Liver (tissue), 9 donors: ENCODE data around the gene C17orf58. TPM values are rescaled to one million over a fixed set of nuclear protein-coding genes. Genes with fewer than 3 reads are reported as not detected.

Experiments
- DNase-seq: peaks from one replicate; pipeline ENCODE4 v3.0.0-alpha.2; 2017; ENCODE audit warnings: low spot score
- H3K27ac ChIP-seq, 2 donors: one replicate each; pipeline ENCODE4 v1.7.0; 2013; ENCODE audit warnings: inconsistent platforms in 2 of 2, low read length in 2 of 2, control low read depth in 1 of 2, low read depth in 1 of 2, mild to moderate bottlenecking in 1 of 2
- H3K27me3 ChIP-seq, 4 donors: one replicate each; pipeline versions ENCODE4 v1.6.1 to v1.7.0; 2013; ENCODE audit warnings: low read length in 3 of 4, inconsistent platforms in 1 of 4, mild to moderate bottlenecking in 1 of 4, moderate library complexity in 1 of 4; ENCODE audit not compliant: control insufficient read depth in 4 of 4, insufficient read depth in 4 of 4
- H3K36me3 ChIP-seq, 4 donors: one replicate each; pipeline versions ENCODE4 v1.6.1 to v1.7.0; 2013; ENCODE audit warnings: low read length in 3 of 4, mild to moderate bottlenecking in 3 of 4, low read depth in 1 of 4, moderate library complexity in 1 of 4; ENCODE audit not compliant: control insufficient read depth in 4 of 4, insufficient read depth in 3 of 4
- H3K4me1 ChIP-seq, 4 donors: one replicate each; pipeline versions ENCODE4 v1.6.1 to v1.7.0; 2013; ENCODE audit warnings: low read length in 3 of 4, mild to moderate bottlenecking in 3 of 4, moderate library complexity in 1 of 4; ENCODE audit not compliant: control insufficient read depth in 4 of 4, insufficient read depth in 4 of 4
- H3K4me3 ChIP-seq, 3 donors: one replicate each; pipeline versions ENCODE4 v1.6.1 to v1.7.0; 2013; ENCODE audit warnings: low read length in 3 of 3, control low read depth in 1 of 3, low read depth in 1 of 3, mild to moderate bottlenecking in 1 of 3
- H3K9ac ChIP-seq, 2 donors: one replicate each; pipeline ENCODE4 v1.7.0; 2013; ENCODE audit warnings: low read length in 2 of 2, mild to moderate bottlenecking in 2 of 2, moderate library complexity in 2 of 2, control low read depth in 1 of 2, low read depth in 1 of 2
- H3K9me3 ChIP-seq, 4 donors: one replicate each; pipeline versions ENCODE4 v1.6.1 to v1.7.0; 2013; ENCODE audit warnings: low read length in 3 of 4; ENCODE audit not compliant: control insufficient read depth in 4 of 4
- ATF3 ChIP-seq: IDR thresholded peaks from 2 replicates; pipeline ENCODE4 v1.6.1; 2016; ENCODE audit warnings: antibody characterized with exemption
- FOXA1 ChIP-seq: IDR thresholded peaks from 2 replicates; pipeline ENCODE4 v1.6.1; 2016; ENCODE audit warnings: antibody characterized with exemption
- FOXA2 ChIP-seq: IDR thresholded peaks from 2 replicates; pipeline ENCODE4 v1.6.1; 2016; ENCODE audit warnings: antibody characterized with exemption
- GABPA ChIP-seq, 2 donors: IDR thresholded peaks in 1 of 2; conservative IDR thresholded peaks in 1 of 2; 2 replicates each; pipeline ENCODE4 v1.6.1; 2016; ENCODE audit warnings: antibody characterized with exemption in 2 of 2, mild to moderate bottlenecking in 1 of 2, moderate library complexity in 1 of 2
- HNF4A ChIP-seq, 2 donors: conservative IDR thresholded peaks; 2 replicates each; pipeline ENCODE4 v1.6.1; 2016; ENCODE audit warnings: antibody characterized with exemption in 2 of 2, mild to moderate bottlenecking in 2 of 2
- HNF4G ChIP-seq: IDR thresholded peaks from 2 replicates; pipeline ENCODE4 v1.6.1; 2016; ENCODE audit warnings: antibody characterized with exemption
- JUND ChIP-seq, 2 donors: IDR thresholded peaks; 2 replicates each; pipeline ENCODE4 v1.6.1; 2016; ENCODE audit warnings: antibody characterized with exemption in 2 of 2
- MAX ChIP-seq: IDR thresholded peaks from 2 replicates; pipeline ENCODE4 v1.6.1; 2016; ENCODE audit warnings: antibody characterized with exemption
- NR2F2 ChIP-seq: IDR thresholded peaks from 2 replicates; pipeline ENCODE4 v1.6.1; 2016; ENCODE audit warnings: antibody characterized with exemption
- RAD21 ChIP-seq, 2 donors: IDR thresholded peaks; 2 replicates each; pipeline ENCODE4 v1.6.1; 2016; ENCODE audit warnings: antibody characterized with exemption in 2 of 2, mild to moderate bottlenecking in 2 of 2
- SP1 ChIP-seq: IDR thresholded peaks from 2 replicates; pipeline ENCODE4 v1.6.1; 2018; ENCODE audit warnings: antibody characterized with exemption, mild to moderate bottlenecking
- TAF1 ChIP-seq: conservative IDR thresholded peaks from 2 replicates; pipeline ENCODE4 v1.6.1; 2016; ENCODE audit warnings: antibody characterized with exemption, mild to moderate bottlenecking
- YY1 ChIP-seq: IDR thresholded peaks from 2 replicates; pipeline ENCODE4 v1.6.1; 2016; ENCODE audit warnings: antibody characterized with exemption, mild to moderate bottlenecking
- WGBS: extraction: QIAGEN DNeasy Blood & Tissue Kit; methylation state at CpG from one replicate; pipeline ENCODE4 v1.1.7; 2013; 5-methylcytosine and 5-hydroxymethylcytosine counted together
- polyA plus RNA-seq, 2 donors: library from polyadenylated mRNA; stranded (reverse) in 1 of 2; unstranded in 1 of 2; fragments of 200-250 nt in 1 of 2; fragments of >200 nt in 1 of 2; fragmentation: Nextera tagmentation in 1 of 2; extraction: Ambion mirVana in 1 of 2; gene quantifications; one replicate each; pipeline versions ENCODE4 v1.2.1 to v1.2.3, GENCODE V29; 2013 to 2015
- total RNA-seq, 2 donors: library from RNA; depleted of rRNA; stranded (reverse); fragments of >200 nt; gene quantifications; one replicate each; pipeline ENCODE4 v1.2.3, GENCODE V29; 2014
- TF ChIP-seq, protein P1 (sequence below): IDR thresholded peaks from 2 replicates; pipeline ENCODE4 v1.6.1; 2016; ENCODE audit warnings: antibody characterized with exemption
- TF ChIP-seq, protein P2 (sequence below): IDR thresholded peaks from 2 replicates; pipeline ENCODE4 v1.6.1; 2016; ENCODE audit warnings: antibody characterized with exemption, mild to moderate bottlenecking
- TF ChIP-seq, protein P3 (sequence below): fragments of 150-350 bp; IDR thresholded peaks from 2 replicates; pipeline ENCODE4 v1.5.1; 2017; ENCODE audit warnings: improper control_type of control experiment, low read depth, low read length; ENCODE audit not compliant: missing input control
- donor health status: healthy.
- donor health status: healthy.
- donor health status: healthy.
- donor health status: healthy.
- donor health status: healthy.

Gene C17orf58
- total and polyA plus RNA-seq, 4 donors: 6.4 to 13.4 (median 9.8) TPM

DNA sequence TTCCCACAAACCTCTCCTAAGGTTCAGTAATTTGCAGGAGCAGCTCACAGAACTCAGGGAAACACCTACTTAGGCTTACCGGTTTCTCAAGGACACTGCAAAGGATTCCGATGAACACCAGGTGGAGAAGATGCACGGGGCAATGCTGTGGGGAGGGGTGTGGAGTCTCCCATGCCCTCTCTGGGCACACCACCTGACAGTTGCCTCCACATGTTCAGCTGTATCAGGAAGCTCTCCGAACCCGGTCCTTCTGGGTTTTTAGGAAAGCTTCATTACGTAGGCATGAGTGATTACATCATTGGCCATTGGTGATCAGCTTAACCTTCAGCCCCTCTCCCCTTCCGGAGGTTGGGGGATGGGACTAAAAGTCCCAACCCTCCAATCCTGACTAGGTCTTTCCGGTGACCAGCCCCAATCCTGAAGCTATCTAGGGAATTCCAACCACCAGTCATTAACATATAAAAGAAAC, 21.6 kb downstream of the C17orf58 start:
- TF ChIP-seq, protein P1, sequence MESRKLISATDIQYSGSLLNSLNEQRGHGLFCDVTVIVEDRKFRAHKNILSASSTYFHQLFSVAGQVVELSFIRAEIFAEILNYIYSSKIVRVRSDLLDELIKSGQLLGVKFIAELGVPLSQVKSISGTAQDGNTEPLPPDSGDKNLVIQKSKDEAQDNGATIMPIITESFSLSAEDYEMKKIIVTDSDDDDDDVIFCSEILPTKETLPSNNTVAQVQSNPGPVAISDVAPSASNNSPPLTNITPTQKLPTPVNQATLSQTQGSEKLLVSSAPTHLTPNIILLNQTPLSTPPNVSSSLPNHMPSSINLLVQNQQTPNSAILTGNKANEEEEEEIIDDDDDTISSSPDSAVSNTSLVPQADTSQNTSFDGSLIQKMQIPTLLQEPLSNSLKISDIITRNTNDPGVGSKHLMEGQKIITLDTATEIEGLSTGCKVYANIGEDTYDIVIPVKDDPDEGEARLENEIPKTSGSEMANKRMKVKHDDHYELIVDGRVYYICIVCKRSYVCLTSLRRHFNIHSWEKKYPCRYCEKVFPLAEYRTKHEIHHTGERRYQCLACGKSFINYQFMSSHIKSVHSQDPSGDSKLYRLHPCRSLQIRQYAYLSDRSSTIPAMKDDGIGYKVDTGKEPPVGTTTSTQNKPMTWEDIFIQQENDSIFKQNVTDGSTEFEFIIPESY: no peak
- TF ChIP-seq HNF4G: no peak
- no peak for TF ChIP-seq SP1
- no peak for TF ChIP-seq FOXA2
- TF ChIP-seq, protein P2, sequence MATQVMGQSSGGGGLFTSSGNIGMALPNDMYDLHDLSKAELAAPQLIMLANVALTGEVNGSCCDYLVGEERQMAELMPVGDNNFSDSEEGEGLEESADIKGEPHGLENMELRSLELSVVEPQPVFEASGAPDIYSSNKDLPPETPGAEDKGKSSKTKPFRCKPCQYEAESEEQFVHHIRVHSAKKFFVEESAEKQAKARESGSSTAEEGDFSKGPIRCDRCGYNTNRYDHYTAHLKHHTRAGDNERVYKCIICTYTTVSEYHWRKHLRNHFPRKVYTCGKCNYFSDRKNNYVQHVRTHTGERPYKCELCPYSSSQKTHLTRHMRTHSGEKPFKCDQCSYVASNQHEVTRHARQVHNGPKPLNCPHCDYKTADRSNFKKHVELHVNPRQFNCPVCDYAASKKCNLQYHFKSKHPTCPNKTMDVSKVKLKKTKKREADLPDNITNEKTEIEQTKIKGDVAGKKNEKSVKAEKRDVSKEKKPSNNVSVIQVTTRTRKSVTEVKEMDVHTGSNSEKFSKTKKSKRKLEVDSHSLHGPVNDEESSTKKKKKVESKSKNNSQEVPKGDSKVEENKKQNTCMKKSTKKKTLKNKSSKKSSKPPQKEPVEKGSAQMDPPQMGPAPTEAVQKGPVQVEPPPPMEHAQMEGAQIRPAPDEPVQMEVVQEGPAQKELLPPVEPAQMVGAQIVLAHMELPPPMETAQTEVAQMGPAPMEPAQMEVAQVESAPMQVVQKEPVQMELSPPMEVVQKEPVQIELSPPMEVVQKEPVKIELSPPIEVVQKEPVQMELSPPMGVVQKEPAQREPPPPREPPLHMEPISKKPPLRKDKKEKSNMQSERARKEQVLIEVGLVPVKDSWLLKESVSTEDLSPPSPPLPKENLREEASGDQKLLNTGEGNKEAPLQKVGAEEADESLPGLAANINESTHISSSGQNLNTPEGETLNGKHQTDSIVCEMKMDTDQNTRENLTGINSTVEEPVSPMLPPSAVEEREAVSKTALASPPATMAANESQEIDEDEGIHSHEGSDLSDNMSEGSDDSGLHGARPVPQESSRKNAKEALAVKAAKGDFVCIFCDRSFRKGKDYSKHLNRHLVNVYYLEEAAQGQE: no peak
- no peak for TF ChIP-seq YY1
- TF ChIP-seq NR2F2: no peak
- TF ChIP-seq JUND (IDR thresholded peaks at IDR 0.05): no peak
- no peak for TF ChIP-seq FOXA1
- no peak for TF ChIP-seq MAX
- no peak for TF ChIP-seq RAD21 (IDR thresholded peaks at IDR 0.05)
- no peak for TF ChIP-seq GABPA (IDR thresholded peaks at IDR 0.05 in 1 of 2, conservative IDR thresholded peaks at IDR 0.05 in 1 of 2)
- TF ChIP-seq TAF1: no peak
- no peak for TF ChIP-seq ATF3
- TF ChIP-seq, protein P3, sequence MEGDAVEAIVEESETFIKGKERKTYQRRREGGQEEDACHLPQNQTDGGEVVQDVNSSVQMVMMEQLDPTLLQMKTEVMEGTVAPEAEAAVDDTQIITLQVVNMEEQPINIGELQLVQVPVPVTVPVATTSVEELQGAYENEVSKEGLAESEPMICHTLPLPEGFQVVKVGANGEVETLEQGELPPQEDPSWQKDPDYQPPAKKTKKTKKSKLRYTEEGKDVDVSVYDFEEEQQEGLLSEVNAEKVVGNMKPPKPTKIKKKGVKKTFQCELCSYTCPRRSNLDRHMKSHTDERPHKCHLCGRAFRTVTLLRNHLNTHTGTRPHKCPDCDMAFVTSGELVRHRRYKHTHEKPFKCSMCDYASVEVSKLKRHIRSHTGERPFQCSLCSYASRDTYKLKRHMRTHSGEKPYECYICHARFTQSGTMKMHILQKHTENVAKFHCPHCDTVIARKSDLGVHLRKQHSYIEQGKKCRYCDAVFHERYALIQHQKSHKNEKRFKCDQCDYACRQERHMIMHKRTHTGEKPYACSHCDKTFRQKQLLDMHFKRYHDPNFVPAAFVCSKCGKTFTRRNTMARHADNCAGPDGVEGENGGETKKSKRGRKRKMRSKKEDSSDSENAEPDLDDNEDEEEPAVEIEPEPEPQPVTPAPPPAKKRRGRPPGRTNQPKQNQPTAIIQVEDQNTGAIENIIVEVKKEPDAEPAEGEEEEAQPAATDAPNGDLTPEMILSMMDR: no peak
- TF ChIP-seq HNF4A (conservative IDR thresholded peaks at IDR 0.05): no peak
- no peaks in the 10 kb centered on the region for H3K9me3 ChIP-seq
- H3K27me3 ChIP-seq: no peaks in the 10 kb centered on the region
- WGBS: 72% methylated on average over 8 of the region's 8 CpGs
- H3K4me1 ChIP-seq: no peaks in the 10 kb centered on the region
- H3K36me3 ChIP-seq: peaks cover 6 to 14% (median 9%) of the 10 kb centered on the region in 4 donors
- H3K27ac ChIP-seq: no peak overlapping the region
- DNase-seq: no peak
- H3K9ac ChIP-seq: no peak overlapping the region
- no peak overlapping the region for H3K4me3 ChIP-seq

GRCh38 chr17:67974185-67974584, 22.1 kb downstream of the C17orf58 start:
- H3K4me3 ChIP-seq: no peak overlapping the region
- peaks cover 4 to 15% (median 9%) of the 10 kb centered on the region in 4 donors for H3K36me3 ChIP-seq
- H3K9me3 ChIP-seq: no peaks in the 10 kb centered on the region
- no peaks in the 10 kb centered on the region for H3K4me1 ChIP-seq
- no peaks in the 10 kb centered on the region for H3K27me3 ChIP-seq
- no peak for DNase-seq
- WGBS: 93% methylated on average over 9 of the region's 9 CpGs
- no peak for TF ChIP-seq SP1
- no peak for TF ChIP-seq YY1
- H3K27ac ChIP-seq: no peak overlapping the region
- no peak overlapping the region for H3K9ac ChIP-seq
